OCI-LY7 (cell line): ENCODE results near the gene RAD50.

Experiments
- EZH2phosphoT487 ChIP-seq: fragments of 200-600 bp; sonication (generic); IDR thresholded peaks from 2 replicates; pipeline ENCODE4 v1.6.1; 2018; ENCODE audit warnings: low read depth, borderline replicate concordance, mild to moderate bottlenecking, mixed run types, antibody characterized with exemption, low read length, moderate library complexity, mixed read lengths
- TF ChIP-seq, protein P1 (sequence below): fragments of 200-600 bp; sonication (generic); conservative IDR thresholded peaks from 2 replicates; pipeline ENCODE4 v1.5.1; 2014; ENCODE audit warnings: mild to moderate bottlenecking, antibody characterized with exemption, low read length, moderate library complexity, mixed read lengths

DNA sequence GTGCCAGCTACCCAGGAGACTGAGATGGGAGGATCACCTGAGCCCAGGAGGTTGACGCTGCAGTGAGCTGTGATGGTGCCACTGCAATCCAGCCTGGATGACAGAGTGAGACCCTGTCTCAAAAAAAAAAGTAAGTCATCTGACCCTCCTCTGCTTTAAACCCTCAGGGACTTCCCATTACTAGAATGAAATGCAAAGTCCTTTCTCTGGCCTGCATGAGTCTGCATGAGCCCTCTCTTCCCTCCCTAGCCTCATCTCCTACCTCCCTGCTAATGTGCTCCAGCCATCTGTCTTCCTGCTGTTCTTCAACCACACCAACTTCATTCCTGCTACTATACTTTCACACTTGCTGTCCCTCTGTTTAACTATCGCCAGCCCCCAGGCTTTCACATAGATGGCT is 28.8 kb upstream of the RAD50 start:
- TF ChIP-seq, protein P1, sequence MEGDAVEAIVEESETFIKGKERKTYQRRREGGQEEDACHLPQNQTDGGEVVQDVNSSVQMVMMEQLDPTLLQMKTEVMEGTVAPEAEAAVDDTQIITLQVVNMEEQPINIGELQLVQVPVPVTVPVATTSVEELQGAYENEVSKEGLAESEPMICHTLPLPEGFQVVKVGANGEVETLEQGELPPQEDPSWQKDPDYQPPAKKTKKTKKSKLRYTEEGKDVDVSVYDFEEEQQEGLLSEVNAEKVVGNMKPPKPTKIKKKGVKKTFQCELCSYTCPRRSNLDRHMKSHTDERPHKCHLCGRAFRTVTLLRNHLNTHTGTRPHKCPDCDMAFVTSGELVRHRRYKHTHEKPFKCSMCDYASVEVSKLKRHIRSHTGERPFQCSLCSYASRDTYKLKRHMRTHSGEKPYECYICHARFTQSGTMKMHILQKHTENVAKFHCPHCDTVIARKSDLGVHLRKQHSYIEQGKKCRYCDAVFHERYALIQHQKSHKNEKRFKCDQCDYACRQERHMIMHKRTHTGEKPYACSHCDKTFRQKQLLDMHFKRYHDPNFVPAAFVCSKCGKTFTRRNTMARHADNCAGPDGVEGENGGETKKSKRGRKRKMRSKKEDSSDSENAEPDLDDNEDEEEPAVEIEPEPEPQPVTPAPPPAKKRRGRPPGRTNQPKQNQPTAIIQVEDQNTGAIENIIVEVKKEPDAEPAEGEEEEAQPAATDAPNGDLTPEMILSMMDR = no peak
- TF ChIP-seq EZH2phosphoT487 = no peak
